Activated naive CD4-positive, alpha-beta T cell treated with Interleukin-2 at 50 U/mL for 16 hours (primary cell): Measurements from ENCODE around the gene VGF.
"Not testable (repeated sequence)": the region's sequence is repeated elsewhere in the genome, so short reads cannot be mapped to it uniquely, and the experiment has no call there.

Experiments used
- DNase-seq: peaks from one replicate; pipeline ENCODE4 v3.0.0-alpha.2; 2020

Gene VGF

GRCh38 chr7:101133621-101134398 is 31.6 kb downstream of the VGF start:
- no peak for DNase-seq

GRCh38 chr7:101132626-101133600 is 32.5 kb downstream of the VGF start:
- DNase-seq: not testable (repeated sequence)

- DNase-seq: no peak
These were observed 35.7 kb downstream of the VGF start for GRCh38 chr7:101129603-101130117.

- DNase-seq: no peak
These were observed 37.1 kb downstream of the VGF start for GRCh38 chr7:101128040-101128834.

- DNase-seq: no peak
These were observed 37.8 kb downstream of the VGF start for GRCh38 chr7:101127460-101128039.

GRCh38 chr7:101126651-101127459 is 38.5 kb downstream of the VGF start, which contains the start of gene SERPINE1:
Gene SERPINE1, plus strand, starts transcription at chr7:101127104. Its CDS starts 1,290 bp downstream, at chr7:101128394.
- DNase-seq: peak; percentile 33

GRCh38 chr7:101125989-101126650 is 39.2 kb downstream of the VGF start:
- DNase-seq: no peak

- no peak for DNase-seq
These were observed 40.9 kb downstream of the VGF start for GRCh38 chr7:101124376-101125056.

- DNase-seq: no peak
These were observed 41.7 kb downstream of the VGF start for GRCh38 chr7:101123703-101124068.

GRCh38 chr7:101122933-101123702 is 42.3 kb downstream of the VGF start:
- DNase-seq: no peak

- DNase-seq: no peak
These were observed 43.1 kb downstream of the VGF start for GRCh38 chr7:101121991-101122932.

- DNase-seq: not testable (repeated sequence)
These were observed 43.8 kb downstream of the VGF start for GRCh38 chr7:101121631-101121990.

GRCh38 chr7:101120315-101120714 is 45.1 kb downstream of the VGF start:
- DNase-seq: no peak

- DNase-seq: no peak
These were observed 45.5 kb downstream of the VGF start for GRCh38 chr7:101119876-101120275.

- DNase-seq: no peak
These were observed 46.5 kb downstream of the VGF start for GRCh38 chr7:101118856-101119255.

GRCh38 chr7:101116898-101117297 is 48.5 kb downstream of the VGF start:
- DNase-seq: no peak

- no peak for DNase-seq
These were observed 50.2 kb downstream of the VGF start for GRCh38 chr7:101115215-101115614.

- DNase-seq: no peak
These were observed 50.9 kb downstream of the VGF start for GRCh38 chr7:101114492-101114891.
